GM19238 (cell line): ENCODE measurements around the gene CD302.
"Not testable (repeated sequence)": the region's sequence is repeated elsewhere in the genome, so short reads cannot be mapped to it uniquely, and the experiment has no call there.

Experiments
- DNase-seq: peaks from one replicate; pipeline ENCODE4 v3.0.0; 2011; ENCODE audit warnings: low spot score; ENCODE audit not compliant: insufficient read length

CD302 gene

DNA sequence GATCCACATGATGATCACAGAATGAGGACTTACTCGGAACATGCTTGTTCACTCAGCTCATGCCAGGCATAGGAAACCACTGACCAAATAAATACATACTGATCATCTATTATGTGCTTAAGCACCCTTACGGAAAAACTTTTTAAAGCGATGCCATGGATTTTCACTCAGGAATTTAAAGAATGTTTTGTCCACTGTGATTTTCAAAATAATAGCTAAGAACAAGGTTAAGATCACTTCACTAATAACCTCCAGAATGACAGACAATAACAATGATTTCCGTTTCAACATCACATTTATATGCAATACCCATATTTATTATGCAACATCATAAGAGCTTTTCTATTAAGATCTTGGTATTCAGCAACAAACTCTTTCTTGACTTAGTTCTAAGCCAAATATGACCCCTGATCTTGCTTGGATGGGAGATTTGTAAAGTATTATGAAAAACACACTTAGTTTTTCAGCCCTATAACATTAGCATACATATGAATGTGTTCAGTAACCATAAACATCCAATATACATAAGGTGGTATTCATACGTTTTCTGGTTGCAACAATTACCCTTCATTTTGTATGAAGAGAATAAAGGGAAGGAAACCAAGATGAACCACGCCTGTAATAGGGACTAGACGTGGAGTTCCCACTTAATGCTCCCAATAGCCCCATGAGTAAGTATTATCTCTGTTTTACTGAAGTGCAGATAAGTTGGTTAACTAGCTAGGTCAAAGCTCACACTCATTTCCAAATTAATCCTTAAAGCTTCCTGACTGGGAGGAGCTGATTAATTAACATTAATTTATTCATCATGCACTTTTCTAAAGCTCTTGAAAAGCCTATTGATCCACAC is 1.9 kb downstream of the CD302 start:
- no peak for DNase-seq

DNA sequence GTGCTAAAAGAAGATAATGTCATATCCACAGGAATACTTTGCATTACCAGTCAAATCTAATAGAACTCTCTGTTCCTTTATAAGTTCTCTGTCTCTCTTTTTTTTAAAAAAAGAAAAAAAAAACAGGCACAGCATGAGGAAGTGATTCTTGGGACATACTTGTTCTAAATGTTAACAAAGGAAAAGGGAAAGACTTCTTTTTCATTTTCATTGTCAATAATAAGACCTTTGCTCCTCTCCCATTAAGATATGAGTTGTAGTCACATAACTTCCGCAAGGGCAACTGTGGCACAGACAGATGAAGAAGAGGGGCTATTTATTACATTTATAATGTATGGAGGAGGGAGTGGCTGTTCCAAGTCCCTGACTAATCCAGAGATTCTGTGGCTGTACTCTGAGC is 4.7 kb downstream of the CD302 start:
- DNase-seq = no peak

DNA sequence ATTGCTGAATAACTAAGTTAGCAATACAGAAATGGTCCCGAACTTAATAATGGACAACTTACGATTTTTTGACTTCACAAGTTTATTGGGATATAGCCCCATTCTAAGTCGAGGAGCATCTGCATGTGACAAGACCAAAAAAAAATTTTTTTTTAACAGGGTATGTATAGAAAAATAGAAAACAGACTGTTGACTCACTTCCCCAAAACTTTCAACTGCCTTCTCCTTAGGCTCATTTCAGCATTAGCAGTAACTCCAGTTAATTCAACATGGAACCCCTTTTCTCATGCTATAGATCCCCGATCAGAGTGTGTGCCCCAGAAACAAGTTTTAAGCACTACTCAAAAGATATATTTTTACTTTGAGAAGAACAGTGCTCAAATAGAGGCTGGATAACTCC is 5.4 kb downstream of the CD302 start:
- DNase-seq = no peak

DNA sequence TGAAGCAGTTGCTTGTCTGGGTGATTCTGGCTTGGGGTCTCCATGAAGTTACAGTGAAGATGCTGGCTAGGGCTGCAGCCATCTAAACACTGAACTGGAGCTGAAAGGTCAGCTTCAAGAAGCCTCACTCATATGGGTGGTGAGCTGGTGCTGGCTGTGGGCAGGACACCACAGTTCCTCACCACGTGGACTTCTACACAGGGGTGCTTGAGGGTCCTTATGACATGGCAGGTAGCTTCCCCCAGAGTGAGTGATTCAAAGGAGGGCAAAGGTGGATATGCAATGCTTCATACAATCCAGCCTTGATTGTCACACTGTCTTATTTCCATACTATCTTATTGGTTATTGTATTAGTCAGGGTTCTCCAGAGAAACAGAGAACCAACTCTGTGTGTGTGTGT is 6.0 kb downstream of the CD302 start:
- DNase-seq = no peak

DNA sequence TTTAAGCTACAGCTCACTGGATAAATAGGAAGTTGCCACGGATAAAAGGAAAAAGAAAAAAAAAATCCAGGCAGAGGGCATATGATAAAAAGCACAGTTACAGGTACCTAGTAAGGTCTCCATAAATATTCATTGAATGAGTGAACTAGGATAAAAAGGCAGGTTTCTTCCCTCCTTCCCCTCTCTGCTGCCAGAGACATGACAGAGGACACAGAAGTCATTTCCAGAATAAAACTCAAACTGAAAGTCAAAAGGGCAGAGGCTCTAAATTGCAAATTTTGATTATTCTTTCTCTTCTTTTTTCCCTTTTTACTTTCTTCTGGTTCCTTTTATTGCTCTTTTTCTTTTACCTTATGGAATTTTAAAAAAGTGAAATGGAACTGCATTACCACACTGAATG is 7.7 kb downstream of the CD302 start:
- no peak for DNase-seq

DNA sequence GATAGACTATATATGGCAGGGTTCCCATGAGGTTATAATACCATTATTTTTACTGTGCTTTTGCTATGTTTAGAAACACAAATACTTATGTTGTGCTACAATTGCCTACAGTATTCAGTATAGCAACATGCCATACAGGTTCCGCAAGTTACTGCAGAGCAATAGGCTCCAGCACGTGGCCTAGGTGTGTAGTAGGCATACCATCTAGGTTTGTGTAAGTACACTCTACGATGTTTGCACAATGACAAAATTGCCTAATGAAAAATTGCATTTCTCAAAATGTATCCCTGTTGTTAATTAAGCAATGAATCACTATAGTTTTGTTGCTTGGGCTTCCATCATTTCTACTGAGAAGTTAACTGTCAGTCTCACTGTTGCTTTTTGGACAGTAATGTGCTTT is 9.8 kb downstream of the CD302 start:
- no peak for DNase-seq

DNA sequence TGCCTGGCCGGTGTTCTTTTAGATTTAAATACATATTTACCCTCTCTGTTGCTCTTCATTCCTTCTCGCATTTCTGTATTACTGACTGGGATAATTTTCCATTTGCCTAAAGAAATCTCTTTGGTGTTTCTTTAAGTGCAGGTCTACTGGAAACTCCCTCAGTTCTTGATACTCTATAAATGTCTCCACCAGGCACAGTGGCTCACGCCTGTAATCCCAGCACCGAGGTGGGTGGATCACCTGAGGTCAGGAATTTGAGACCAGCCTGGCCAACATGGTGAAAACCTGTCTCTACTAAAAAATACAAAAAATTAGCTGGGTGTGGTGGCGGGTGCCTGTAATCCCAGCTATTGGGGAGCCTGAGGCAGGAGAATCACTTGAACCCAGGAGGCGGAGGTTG is 10.4 kb downstream of the CD302 start:
- DNase-seq = not testable (repeated sequence)

DNA sequence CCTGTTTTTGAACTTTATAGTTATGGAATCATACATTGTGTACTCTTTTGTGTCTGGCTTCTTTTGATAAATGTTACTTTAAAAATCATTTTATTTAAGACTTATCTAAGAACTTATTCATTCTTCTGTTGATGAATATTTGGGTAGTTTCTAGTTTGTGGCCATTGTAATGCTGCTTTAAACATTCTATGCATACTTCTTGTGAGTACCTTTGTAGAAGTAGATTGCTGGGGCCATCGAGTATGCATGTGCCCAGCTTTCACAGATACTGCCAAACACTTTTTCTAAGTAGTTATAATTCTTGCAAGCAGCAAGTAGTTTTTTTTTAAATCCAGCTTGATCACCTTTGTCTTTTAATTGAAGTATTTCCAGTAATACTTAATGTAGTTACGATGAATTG is 11.1 kb downstream of the CD302 start:
- DNase-seq = no peak

DNA sequence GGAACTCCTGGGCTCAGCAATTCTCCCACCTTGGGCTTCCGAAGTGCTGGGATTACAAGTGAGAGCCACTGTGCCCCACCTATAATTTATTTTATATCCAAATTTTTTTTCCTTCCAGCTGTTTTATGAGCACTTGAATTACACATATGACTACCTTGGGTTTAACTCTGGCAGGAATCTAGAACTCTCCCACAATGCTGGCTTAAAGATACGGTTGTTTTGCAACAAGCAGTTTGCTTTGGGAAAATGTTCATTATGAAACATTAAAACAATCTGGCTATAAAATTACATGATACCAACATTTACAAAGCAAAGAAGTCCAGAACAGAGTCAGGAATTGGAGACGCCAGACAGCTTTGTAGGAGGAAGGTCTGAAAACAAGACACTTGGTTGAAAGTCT is 12.8 kb downstream of the CD302 start:
- no peak for DNase-seq

DNA sequence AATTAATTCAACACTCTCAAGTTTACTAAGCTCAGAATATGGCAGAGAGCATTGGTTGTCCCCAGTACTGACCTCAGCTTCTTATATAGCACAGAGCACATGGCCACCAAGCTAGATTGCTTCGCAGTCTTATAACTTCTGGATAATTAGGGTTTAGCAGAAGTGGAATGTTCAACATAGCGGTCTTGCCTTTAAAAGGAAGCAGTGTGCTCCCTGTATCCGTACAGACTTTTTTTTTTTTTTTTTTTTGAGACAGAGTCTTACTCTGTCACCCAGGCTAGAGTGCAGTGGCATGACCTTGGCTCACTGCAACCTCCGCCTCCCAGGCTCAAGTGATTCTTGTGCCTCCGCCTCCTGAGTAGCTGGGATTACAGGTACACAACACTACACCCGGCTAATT is 13.3 kb downstream of the CD302 start:
- not testable (repeated sequence) for DNase-seq

DNA sequence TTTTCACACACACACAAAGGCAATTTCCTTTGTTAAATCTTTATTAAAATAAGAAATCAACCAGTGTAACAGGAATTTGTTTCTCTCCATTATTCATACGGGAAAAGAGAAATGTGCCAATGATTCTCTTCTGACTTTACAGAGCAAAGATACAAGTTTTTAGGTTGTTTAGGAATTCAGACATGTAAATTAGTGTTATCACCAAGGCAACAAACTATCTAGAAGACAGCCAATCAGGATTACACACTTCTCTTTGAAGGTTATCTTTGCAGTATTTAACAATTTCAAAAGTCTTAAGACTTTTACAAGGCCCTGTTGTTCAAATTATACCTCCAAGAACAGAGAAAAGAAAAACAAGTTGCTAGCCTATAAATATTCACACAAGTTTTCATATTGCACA is 14.5 kb downstream of the CD302 start:
- DNase-seq = no peak

DNA sequence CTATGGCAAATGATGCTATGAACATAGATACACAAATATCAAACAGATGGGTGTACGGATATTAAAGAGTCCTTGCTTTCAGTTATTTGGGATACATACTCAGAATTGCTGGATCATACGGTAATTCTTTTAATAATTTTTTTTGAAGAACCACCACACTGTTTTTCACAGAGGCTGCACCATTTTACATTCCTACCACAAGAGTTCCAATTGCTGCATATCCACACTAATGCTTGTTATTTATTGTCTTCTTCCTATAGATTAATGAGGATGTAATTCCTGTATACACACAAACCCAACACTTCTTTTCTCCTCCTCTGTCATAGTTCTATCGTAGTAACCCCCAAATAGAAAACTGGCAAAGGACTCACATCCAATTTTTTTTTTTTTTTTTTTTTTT is 21.7 kb downstream of the CD302 start:
- no peak for DNase-seq

DNA sequence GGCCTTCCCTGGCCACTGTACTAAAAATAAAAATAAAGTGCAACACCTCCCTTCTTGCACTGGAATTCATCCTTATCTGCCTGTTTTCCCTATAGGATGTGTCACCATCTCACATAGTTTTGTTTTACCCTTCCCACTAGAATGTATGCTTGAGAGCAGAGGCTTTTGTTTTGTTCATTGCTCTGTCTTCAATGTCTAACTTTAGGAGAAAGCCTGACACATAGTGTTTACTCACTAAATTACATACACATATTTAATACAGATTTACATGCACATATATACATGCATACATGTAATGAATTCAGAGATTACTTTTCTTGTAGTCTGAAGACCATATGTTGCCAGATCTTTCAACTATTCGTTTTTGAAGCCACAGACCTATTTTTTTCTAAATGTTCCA is 23.0 kb downstream of the CD302 start:
- no peak for DNase-seq

DNA sequence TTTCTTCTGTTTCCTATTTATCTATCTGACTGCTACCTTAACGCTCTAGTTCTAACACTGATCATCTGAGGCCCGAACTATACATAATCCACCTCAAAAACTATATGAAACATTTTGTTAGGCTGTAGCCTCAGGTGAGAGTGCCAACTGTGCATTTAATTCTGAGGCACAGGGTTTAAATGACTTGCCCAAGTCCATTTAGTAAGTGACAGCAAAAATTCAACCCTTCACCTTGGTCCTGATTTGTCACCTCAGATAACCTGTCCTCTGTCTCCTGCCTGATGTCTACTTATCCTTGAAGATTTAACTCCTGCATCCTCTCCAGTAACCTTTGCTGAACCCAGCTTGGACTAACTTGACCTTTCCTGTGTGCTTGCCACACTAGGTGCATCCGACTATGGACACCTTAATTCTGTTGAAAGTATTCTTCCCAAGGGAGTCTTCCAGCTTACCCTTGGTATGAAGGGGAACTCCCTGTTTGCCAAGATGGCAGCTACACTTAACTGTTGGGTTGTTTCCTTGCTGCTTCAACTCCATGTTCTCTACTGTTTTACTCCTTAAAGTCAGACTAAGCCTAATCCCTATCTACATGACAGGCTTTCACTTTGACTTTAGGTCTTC is 23.5 kb downstream of the CD302 start:
- no peak for DNase-seq

DNA sequence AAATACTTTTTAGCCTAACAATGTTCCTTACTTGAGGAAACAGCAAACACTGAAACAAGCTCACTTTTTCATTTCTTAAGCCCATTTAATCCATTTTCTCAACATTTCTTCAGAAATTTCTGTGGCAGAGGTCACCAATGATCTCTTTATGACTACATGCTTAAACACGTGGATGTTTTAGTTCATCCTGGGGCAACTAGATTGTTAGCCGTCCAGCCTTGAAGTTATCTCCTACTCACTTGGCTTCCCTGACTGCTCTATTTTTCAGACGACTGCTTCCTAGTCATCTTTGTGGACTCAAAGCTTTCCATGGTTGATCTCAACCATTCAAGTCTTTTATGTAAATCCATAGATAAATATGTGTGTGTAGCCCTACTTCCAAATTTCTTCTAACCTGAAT is 24.1 kb downstream of the CD302 start:
- no peak for DNase-seq

DNA sequence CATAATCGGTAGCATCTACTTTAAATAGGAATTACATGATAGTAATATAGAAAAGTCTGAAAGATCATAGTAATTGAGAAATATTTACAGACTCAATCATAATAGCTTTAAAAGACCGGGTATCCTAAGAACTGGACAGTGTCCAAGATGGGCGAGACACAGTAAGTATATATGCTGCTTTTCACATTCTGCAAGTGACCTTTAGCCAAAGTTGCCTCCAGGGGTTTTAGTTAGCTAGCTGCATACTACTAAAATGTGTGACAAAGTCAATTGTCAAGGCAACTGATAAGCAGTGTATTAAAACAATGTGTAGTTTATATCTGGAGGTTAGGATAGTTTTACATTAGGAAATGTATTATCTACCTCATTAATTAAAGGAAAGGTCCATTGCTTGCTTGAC is 24.6 kb downstream of the CD302 start:
- DNase-seq = no peak

DNA sequence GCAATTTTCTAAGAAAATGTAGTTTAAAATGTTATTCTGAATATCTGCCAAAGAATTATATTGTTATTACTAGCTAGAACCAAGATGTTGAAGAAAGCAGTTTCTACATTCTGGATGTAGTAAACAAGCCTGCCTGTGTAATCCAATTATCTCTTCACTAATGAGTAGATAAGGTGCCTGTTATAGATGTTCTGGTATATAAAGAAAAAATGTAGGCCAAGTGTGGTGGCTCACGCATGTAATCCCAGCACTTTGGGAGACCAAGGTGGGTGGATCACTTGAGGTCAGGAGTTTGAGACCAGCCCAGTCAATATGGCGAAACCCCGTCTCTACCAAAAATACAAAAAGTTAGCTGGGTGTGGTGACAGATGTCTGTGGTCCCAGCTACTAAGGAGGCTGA is 28.9 kb downstream of the CD302 start:
- no peak for DNase-seq

DNA sequence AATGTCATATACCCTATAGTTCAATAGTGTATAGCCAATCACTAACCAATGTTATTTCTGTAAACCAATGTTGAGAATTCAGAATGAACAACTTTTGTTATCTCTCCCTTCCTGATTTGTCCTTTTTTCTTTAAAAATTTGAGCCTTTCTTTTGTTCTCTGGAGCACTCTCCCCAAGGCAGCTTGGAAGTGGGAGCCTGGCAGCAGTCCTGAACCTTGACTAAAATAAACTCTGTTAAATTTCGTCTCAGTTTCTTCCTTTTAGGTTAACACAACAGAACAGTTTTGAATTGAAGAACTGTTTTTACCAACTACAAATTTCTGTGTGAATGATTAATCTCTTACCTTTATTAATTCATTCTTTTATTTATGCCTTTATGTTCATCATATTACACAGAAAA is 35.9 kb downstream of the CD302 start:
- DNase-seq = no peak

DNA sequence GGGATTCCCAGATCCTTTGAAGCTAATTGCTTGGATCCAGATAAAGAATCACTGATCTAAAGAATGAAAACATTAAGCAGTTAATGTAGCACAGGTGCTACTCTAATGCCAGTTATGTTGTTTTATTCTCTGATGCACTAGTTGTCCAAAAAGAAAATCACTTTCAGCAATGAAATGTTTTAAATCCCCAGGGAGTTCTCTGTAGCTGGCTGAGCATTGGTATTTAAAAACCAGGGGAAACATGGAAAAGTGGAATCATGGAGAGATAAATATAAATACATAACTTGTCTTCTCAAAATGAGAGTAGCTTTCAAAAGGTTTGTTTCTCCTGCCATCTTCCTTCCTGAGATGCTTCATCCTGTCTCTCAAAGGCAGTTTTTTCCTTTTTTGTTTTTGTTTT is 37.7 kb downstream of the CD302 start:
- no peak for DNase-seq

DNA sequence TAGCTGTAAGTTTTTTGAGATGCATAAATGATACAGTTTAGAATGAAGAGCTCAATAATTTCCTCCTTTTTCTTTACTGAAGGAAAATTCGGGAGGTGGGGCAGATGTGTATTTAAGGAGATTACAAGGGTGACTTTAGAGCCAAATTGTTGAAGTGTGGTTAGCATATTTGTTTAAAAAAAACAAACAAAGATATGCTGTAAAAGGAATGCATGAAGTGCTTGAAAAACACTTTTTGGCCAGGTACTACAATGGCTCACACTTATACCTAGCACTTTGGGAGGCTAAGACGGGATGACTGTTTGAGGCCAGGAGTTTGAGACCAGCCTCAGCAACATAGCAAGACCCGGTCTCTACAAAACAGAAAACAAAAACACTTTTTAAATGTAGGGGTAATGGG is 38.4 kb downstream of the CD302 start:
- no peak for DNase-seq

DNA sequence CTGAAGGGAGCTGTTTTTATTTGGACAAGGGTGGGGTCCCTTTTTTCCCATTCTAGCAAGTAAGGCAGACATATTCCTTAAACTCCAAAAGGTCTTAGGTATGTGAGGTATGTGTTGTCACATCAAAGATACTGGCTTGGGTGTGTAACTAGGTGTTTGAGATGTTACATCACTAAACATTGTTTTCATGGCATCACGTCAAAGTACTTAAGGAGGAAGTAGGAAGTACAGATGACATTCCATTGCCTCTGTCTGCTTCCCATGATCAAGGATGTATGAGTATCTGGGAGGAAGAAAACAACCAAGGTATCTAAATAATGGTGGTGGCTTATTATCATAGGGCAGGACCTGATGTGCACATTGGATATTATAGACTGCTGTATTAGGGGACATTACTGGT is 39.3 kb downstream of the CD302 start:
- no peak for DNase-seq

DNA sequence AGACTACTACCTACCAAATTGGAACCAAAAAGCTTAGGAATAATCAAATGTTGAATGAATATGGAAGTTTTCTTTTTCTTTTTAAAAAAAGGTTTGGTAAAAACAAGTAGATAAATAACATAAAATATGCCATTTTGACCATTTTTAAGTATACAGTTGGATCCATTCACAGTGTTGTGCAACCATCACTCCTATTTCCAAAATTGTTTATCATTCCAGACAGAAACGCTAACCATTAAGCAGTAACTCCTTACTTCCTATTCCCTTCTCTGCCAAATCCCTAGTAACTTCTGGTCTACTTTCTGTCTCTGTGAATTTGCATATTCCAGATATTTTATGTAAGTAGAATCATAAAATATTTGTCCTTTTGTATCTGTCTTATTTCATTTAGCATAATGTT is 39.8 kb downstream of the CD302 start:
- no peak for DNase-seq

DNA sequence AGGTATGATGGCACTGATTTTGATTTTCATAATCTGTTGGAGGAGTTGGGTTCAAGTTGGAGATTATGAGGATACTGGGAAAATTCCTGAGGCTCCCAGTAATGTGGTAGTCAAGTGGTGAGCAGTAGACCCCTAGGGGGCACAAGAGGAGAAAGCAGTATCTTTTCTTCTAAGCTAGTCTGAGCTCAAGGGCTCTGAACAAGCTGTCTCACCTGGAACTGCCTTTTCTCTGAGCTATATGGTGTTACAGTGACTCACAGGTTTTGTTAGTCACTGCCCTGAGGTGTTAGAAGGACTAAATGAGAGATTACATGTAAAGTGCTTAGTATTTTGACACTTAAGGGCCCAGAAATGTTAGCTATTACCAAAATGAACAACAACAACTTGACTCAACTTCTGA is 42.2 kb downstream of the CD302 start:
- DNase-seq = no peak
